GM23338 (cell line): ENCODE measurements around the gene PSMD8. TPM values are rescaled to one million over a fixed set of nuclear protein-coding genes. Genes with fewer than 3 reads are reported as not detected.

Source experiments
- ATAC-seq: fragments of 200-7000 bp; cut with Tn5 transposase; 3 replicates; pipeline ENCODE4 v1.9.1; 2020
- DNase-seq: peaks from one replicate; pipeline ENCODE4 v3.0.0-alpha.2; 2015; ENCODE audit warnings: low spot score
- H2AFZ ChIP-seq: fragments of 200-600 bp; sonication (generic); 2 replicates; pipeline ENCODE4 v1.8.0; 2016; ENCODE audit warnings: antibody characterized with exemption, mild to moderate bottlenecking, moderate library complexity
- H3F3A ChIP-seq: fragments of 200-600 bp; sonication (generic); replicated peaks from 2 replicates; pipeline ENCODE4 v1.8.0; 2017; ENCODE audit warnings: antibody characterized with exemption, mixed run types, low read depth
- H3K27ac ChIP-seq: fragments of 200-600 bp; sonication (generic); 2 replicates; pipeline ENCODE4 v1.6.1; 2016; ENCODE audit warnings: low read depth
- H3K27me3 ChIP-seq: fragments of 200-600 bp; sonication (generic); 2 replicates; pipeline ENCODE4 v1.8.0; 2016; ENCODE audit warnings: mild to moderate bottlenecking, mixed run types, moderate library complexity; ENCODE audit not compliant: insufficient read depth
- H3K36me3 ChIP-seq: fragments of 200-600 bp; sonication (generic); 2 replicates; pipeline ENCODE4 v1.8.0; 2016; ENCODE audit warnings: mild to moderate bottlenecking; ENCODE audit not compliant: insufficient read depth
- H3K4me1 ChIP-seq: fragments of 200-600 bp; sonication (generic); 2 replicates; pipeline ENCODE4 v1.8.0; 2016; ENCODE audit warnings: mild to moderate bottlenecking, moderate library complexity; ENCODE audit not compliant: insufficient read depth
- H3K4me2 ChIP-seq: fragments of 200-600 bp; sonication (generic); 2 replicates; pipeline ENCODE4 v1.7.1; 2017; ENCODE audit warnings: mixed run types
- H3K4me3 ChIP-seq: fragments of 200-600 bp; sonication (generic); 2 replicates; pipeline ENCODE4 v1.6.1; 2016; ENCODE audit warnings: mixed run types
- H3K79me2 ChIP-seq: fragments of 200-600 bp; sonication (generic); replicated peaks from 2 replicates; pipeline ENCODE4 v1.8.0; 2017; ENCODE audit warnings: mild to moderate bottlenecking; ENCODE audit not compliant: insufficient read depth
- H3K9me2 ChIP-seq: fragments of 200-600 bp; sonication (generic); 2 replicates; pipeline ENCODE4 v1.8.0; 2017; ENCODE audit not compliant: insufficient read depth
- H4K20me1 ChIP-seq: fragments of 200-600 bp; sonication (generic); replicated peaks from 2 replicates; pipeline ENCODE4 v1.8.0; 2017; ENCODE audit warnings: mild to moderate bottlenecking; ENCODE audit not compliant: insufficient read depth
- H3K27ac Mint-ChIP-seq: 2 replicates; pipeline ENCODE4 v1.8.0; 2020; ENCODE audit warnings: inconsistent platforms, mild to moderate bottlenecking, moderate library complexity, mixed read lengths
- H3K27me3 Mint-ChIP-seq: 3 replicates; pipeline ENCODE4 v1.8.0; 2022; ENCODE audit warnings: low read depth, mild to moderate bottlenecking, moderate library complexity, mixed read lengths, inconsistent platforms; ENCODE audit not compliant: insufficient read depth, poor library complexity
- H3K36me3 Mint-ChIP-seq: 3 replicates; pipeline ENCODE4 v1.8.0; 2021; ENCODE audit warnings: low read depth, mild to moderate bottlenecking, inconsistent platforms, moderate library complexity, mixed read lengths
- H3K4me1 Mint-ChIP-seq: 3 replicates; pipeline ENCODE4 v1.8.0; 2020; ENCODE audit warnings: mild to moderate bottlenecking, inconsistent platforms, mixed read lengths
- H3K4me3 Mint-ChIP-seq: 3 replicates; pipeline ENCODE4 v1.8.0; 2021; ENCODE audit warnings: moderate library complexity, mild to moderate bottlenecking, inconsistent platforms, mixed read lengths
- H3K9me3 Mint-ChIP-seq: 3 replicates; pipeline ENCODE4 v1.8.0; 2020; ENCODE audit warnings: moderate library complexity, mild to moderate bottlenecking, inconsistent platforms, mixed read lengths
- CREB1 ChIP-seq: fragments of 250-450 bp; sonication (Bioruptor Pico); IDR thresholded peaks from 2 replicates; pipeline ENCODE4 v1.5.0; 2020; ENCODE audit warnings: low read depth, mild to moderate bottlenecking, moderate library complexity
- EZH2 ChIP-seq: fragments of 200-600 bp; sonication (generic); IDR thresholded peaks from one replicate; pipeline ENCODE4 v1.8.0; 2017; ENCODE audit warnings: antibody characterized with exemption, mild to moderate bottlenecking, low read depth; ENCODE audit not compliant: unreplicated experiment
- JUNB ChIP-seq: IDR thresholded peaks from one replicate; pipeline ENCODE4 v1.6.1; 2016; ENCODE audit warnings: antibody characterized with exemption; ENCODE audit not compliant: unreplicated experiment
- NANOG ChIP-seq: IDR thresholded peaks from 2 replicates; pipeline ENCODE4 v1.6.1; 2016; ENCODE audit warnings: antibody characterized with exemption, borderline replicate concordance
- POLR2AphosphoS5 ChIP-seq: IDR thresholded peaks from 2 replicates; pipeline ENCODE4 v1.6.1; 2016; ENCODE audit warnings: antibody characterized with exemption, low read depth
- STAT1 ChIP-seq: IDR thresholded peaks from one replicate; pipeline ENCODE4 v1.6.1; 2016; ENCODE audit warnings: antibody characterized with exemption; ENCODE audit not compliant: unreplicated experiment
- ZNF331 ChIP-seq: fragments of 250-450 bp; sonication (Bioruptor Pico); IDR thresholded peaks from 2 replicates; pipeline ENCODE4 v1.5.0; 2020; ENCODE audit warnings: low read depth, mild to moderate bottlenecking, moderate library complexity
- ZNF462 ChIP-seq: fragments of 250-450 bp; sonication (Bioruptor Pico); IDR thresholded peaks from 2 replicates; pipeline ENCODE4 v1.5.0; 2020; ENCODE audit warnings: mild to moderate bottlenecking, moderate library complexity
- polyA plus RNA-seq: library from polyadenylated mRNA; unstranded; fragments of >200 nt; fragmentation: Nextera tagmentation; extraction: Ambion mirVana; gene quantifications from 2 replicates; pipeline ENCODE4 v1.2.1, GENCODE V29; 2016
- total RNA-seq: library from RNA; depleted of rRNA; stranded (reverse); fragments of >200 nt; shearing (Covaris generic); gene quantifications from 2 replicates; pipeline ENCODE4 v1.2.3, GENCODE V29; 2014

PSMD8 gene
- total and polyA plus RNA-seq, 2 experiments from 2014 or later = 129 to 241 TPM

GRCh38 chr19:38404858-38405257 lies 30.5 kb downstream of the PSMD8 start (continued):
- TF ChIP-seq ZNF462 (no peak), STAT1 (no peak), NANOG (no peak), EZH2 (no peak), JUNB (no peak), ZNF331 (no peak)

- H3K4me1 Mint-ChIP-seq = no peaks in the 10 kb centered on the region; the same call in 2 of the 3 replicates
- no peak for ATAC-seq
- TF ChIP-seq ZNF462 = no peak
- TF ChIP-seq STAT1 = no peak
- no peak for TF ChIP-seq CREB1
- TF ChIP-seq POLR2AphosphoS5 = no peak
- H3K36me3 Mint-ChIP-seq = peaks cover 3% of the 10 kb centered on the region; the same call in 1 of the 3 replicates
- no peak overlapping the region for H3K4me3 ChIP-seq
- no peaks in the 10 kb centered on the region for H3K9me3 Mint-ChIP-seq
- no peak overlapping the region for H3K4me2 ChIP-seq
- H4K20me1 ChIP-seq = no peaks in the 10 kb centered on the region; the same call in 1 of the 2 replicates
- no peak overlapping the region for H3K27ac Mint-ChIP-seq
- no peak overlapping the region for H3K4me3 Mint-ChIP-seq
- H3K27me3 Mint-ChIP-seq = peaks cover 24% of the 10 kb centered on the region
- H3K36me3 ChIP-seq = no peaks in the 10 kb centered on the region
- H3K27me3 ChIP-seq = peaks cover 24% of the 10 kb centered on the region
- no peak overlapping the region for H3K27ac ChIP-seq
- H3K4me1 ChIP-seq = no peaks in the 10 kb centered on the region
- no peak overlapping the region for H2AFZ ChIP-seq
- H3K9me2 ChIP-seq = no peaks in the 10 kb centered on the region
- H3F3A ChIP-seq = no peaks in the 10 kb centered on the region
- DNase-seq = no peak
- no peaks in the 10 kb centered on the region for H3K79me2 ChIP-seq
Measured at GRCh38 chr19:38405276-38405675, 30.9 kb downstream of the PSMD8 start.
